Inflammatory macrophage treated with lipopolysaccharide for 1 hour (primary cell): ENCODE results near the gene DHRS7.

ENCODE experiments used
- DNase-seq, 2 donors: peaks; one replicate each; pipeline ENCODE4 v3.0.0-alpha.2; 2020 to 2022

DHRS7 gene, protein sequence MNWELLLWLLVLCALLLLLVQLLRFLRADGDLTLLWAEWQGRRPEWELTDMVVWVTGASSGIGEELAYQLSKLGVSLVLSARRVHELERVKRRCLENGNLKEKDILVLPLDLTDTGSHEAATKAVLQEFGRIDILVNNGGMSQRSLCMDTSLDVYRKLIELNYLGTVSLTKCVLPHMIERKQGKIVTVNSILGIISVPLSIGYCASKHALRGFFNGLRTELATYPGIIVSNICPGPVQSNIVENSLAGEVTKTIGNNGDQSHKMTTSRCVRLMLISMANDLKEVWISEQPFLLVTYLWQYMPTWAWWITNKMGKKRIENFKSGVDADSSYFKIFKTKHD

GRCh38 chr14:60164712-60165546 is at the start of gene DHRS7:
Gene DHRS7, minus strand, starts transcription at chr14:60165398. Its CDS starts 89 bp downstream, at chr14:60165309.
- DNase-seq = peak; percentile 78 to 86

GRCh38 chr14:60214415-60215126 is 49.4 kb upstream of the DHRS7 start:
- no peak for DNase-seq

DNA sequence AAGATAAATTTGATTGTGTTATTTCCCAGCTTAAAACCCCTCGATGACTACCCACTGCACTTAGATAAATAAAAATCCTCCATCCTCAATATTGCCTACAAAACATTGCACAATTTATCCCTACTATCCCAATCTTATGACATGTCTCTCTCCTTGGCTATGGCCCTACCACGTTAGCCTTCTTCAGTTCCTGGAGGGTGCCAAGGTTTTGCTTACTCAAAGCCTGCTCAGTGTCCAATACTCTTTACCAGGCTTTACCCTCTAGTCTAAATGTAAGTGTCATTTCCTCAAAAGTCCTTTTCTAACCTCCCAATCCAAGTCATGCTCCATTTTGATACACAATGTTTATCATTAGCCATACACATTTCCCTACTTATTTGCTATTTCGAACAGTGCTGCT is 48.8 kb upstream of the DHRS7 start:
- no peak for DNase-seq

DNA sequence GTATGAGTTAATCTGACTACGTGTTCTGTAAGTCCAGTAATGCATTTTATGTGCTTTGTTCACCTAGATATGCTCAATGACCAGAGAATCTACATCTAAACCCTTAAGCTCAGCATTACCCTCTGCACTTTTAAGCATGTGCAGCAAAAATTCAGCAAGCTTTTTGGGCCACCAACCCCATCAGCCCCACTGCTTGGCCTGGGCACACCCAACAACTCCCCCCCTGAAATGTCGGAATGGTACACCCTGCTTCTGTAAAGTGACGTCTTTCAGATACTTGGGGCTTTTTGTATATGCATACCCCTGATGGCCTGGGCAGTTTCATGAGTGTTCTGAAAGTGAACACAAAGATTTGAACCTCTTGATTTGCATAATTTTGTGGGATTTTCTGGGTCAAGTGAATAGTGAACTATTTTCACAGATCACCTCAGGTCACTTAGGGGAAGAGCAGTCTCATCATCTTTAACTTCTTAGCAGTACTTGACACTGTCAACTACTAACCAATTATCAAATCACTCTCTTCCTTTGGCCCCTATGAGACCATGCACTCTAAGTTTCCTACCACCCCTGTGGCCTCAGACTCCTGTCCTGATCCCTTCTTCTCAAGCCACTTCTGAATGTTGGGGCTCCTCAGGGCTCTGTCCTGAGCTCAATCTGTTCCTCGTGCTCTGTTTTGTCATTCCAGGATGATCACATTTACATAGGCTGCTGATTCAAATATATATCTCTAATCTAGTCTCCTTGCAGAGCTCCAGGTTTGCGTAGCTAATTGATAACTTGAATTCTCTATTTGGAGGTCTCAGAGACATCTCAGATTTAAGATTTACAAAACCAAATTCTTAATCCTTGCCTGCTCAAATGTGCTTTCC is 47.5 kb upstream of the DHRS7 start:
- no peak for DNase-seq

- DNase-seq = no peak
These were observed 46.0 kb upstream of the DHRS7 start for GRCh38 chr14:60211153-60211552.

GRCh38 chr14:60210703-60211102 is 45.5 kb upstream of the DHRS7 start:
- no peak for DNase-seq

GRCh38 chr14:60206837-60207533 is 41.8 kb upstream of the DHRS7 start:
- peak; percentile 77 to 85 for DNase-seq

DNA sequence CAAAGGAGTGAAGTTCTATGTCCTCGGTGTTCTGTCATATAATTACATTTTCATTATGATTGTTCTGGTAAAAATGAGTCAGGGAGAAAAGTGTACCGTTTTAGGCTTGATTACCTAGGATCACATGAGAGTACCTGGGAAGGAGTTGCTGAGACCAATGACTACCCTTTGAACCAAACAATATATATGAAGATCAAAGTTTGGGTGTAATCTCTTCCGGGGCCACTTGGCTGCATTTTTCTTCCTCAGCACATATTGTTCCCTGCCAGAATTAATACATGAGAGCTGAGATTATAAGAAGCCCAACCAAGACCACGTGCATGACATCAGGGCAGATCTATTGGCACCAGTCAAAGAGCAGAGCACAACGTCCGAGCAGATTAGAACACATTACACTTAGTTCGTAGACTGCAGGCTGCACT is 41.1 kb upstream of the DHRS7 start:
- DNase-seq = no peak

- DNase-seq = no peak
These were observed 39.9 kb upstream of the DHRS7 start for GRCh38 chr14:60204843-60205774.

GRCh38 chr14:60204104-60204842 is 39.1 kb upstream of the DHRS7 start:
- peak in 1 of 2 donors; percentile 18 for DNase-seq

GRCh38 chr14:60199321-60199720 is 34.1 kb upstream of the DHRS7 start:
- DNase-seq = no peak

DNA sequence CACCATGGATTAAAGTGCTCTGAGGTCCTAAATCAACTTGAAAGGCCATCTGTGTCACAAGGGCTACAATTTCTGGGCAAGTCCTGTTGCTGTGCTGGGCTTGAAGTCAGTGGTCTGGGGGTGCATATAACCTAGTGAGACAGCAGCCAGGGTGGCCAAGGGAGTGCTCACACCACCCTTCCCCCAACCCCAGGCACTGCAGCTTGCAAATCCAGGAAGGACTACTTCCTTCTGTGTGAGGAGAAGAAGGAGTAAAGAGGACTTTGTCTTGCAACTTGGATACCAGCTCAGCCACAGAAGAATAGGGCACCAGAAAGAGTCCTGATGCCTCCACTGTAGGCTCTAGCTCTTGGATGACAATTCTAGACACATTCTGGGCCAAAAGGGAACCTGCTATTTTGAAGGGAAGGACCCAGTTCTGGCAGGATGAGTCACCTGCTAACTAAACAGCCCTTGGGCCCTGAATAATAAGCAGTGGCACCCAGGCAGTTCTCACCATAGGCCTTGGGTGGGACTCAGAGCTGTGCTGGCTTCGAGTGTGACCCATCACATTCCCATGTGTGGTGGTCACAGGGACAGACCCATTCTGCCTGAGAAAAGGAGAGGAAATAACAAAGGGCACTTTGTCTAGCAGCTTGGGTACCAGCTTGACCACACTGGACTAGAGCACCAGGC is 32.6 kb upstream of the DHRS7 start:
- no peak for DNase-seq

GRCh38 chr14:60196291-60196690 is 31.1 kb upstream of the DHRS7 start:
- no peak for DNase-seq

DNA sequence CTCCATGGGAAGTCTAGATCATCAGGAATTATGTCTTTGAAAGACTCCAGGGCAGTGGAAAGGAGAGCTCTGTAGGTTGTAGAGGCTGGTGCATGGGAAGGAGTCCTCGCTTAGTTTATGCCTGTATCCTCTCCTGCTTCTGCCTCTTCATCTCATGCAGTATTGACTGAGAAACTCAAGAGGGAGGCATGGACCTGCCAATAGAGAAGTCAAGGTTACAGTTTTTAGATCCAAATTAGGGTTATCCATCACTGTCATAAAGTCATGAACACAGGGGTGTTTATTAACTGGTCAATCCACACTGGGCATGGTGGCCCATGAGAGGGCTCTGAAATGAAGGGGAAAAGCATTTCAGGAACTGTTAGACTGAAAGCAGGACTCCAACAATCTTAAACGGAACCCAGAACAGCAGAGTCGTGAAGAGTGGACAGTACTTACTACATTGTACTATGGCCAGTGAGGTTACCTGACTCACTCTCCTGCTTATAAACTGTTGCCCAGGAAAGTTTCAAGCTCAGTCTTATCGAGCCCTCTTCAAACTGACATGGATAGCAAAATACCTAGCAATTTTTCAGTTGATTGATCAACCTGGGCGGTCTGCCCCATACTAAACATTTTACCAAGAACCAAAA is 30.1 kb upstream of the DHRS7 start:
- no peak for DNase-seq

GRCh38 chr14:60189923-60190840 is 25.0 kb upstream of the DHRS7 start:
- no peak for DNase-seq

DNA sequence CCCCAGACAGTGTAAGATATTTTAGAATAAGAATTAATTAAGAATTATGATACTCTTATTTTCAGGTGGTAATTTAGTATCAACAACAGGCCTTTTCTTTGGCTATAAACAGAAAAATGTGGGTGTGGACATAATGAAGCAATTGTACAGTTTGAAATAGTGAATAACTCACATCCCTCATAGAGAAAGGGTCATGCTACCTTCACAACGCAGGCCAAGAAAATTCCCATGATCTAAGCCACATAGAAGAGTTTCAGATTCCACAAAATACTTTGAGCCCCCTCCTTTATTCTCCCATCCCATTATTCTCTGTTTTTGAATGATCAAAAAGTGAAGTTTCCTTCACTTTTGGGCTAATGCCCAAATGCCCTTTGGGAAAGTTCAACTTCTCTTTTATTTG is 23.5 kb upstream of the DHRS7 start:
- DNase-seq = no peak

GRCh38 chr14:60188115-60188514 is 22.9 kb upstream of the DHRS7 start:
- DNase-seq = no peak
